ENCODE data around the gene FAM110D. TPM values are rescaled to one million over a fixed set of nuclear protein-coding genes. Genes with fewer than 3 reads are reported as not detected.

FAM110D gene
- total and polyA plus RNA-seq, 2 donors (not counting 1 experiment from before 2014, with no cell fraction given) = not detected

DNA sequence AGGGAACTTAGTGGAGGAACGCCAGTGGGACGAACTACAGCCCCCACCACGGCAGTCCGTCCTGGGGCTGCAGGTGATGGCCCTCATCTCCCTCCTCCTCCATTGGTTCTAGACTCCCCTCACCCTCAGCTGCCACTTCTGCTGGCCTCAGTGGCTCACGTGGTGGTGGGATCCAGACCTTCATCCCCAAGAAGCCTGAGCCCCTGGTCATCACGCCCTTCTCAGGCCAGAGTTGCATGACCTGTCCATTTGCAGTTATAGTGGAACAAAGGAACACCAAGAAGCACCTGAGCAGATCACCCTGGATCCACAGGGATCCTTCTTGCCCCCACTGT is 13.0 kb upstream of the FAM110D start:
- no peak overlapping the region for H3K9ac ChIP-seq (ENCODE audit: low read length)
- H3K9me3 Mint-ChIP-seq (ENCODE audit: insufficient read depth) = no peaks in the 10 kb centered on the region
- TF ChIP-seq, protein P1, sequence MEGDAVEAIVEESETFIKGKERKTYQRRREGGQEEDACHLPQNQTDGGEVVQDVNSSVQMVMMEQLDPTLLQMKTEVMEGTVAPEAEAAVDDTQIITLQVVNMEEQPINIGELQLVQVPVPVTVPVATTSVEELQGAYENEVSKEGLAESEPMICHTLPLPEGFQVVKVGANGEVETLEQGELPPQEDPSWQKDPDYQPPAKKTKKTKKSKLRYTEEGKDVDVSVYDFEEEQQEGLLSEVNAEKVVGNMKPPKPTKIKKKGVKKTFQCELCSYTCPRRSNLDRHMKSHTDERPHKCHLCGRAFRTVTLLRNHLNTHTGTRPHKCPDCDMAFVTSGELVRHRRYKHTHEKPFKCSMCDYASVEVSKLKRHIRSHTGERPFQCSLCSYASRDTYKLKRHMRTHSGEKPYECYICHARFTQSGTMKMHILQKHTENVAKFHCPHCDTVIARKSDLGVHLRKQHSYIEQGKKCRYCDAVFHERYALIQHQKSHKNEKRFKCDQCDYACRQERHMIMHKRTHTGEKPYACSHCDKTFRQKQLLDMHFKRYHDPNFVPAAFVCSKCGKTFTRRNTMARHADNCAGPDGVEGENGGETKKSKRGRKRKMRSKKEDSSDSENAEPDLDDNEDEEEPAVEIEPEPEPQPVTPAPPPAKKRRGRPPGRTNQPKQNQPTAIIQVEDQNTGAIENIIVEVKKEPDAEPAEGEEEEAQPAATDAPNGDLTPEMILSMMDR (IDR thresholded peaks at IDR 0.05) = no peak
- no peak for TF ChIP-seq EZH2 (IDR thresholded peaks at IDR 0.05; ENCODE audit: borderline replicate concordance, insufficient read depth, low read depth, low read length, poor library complexity, severe bottlenecking)

DNA sequence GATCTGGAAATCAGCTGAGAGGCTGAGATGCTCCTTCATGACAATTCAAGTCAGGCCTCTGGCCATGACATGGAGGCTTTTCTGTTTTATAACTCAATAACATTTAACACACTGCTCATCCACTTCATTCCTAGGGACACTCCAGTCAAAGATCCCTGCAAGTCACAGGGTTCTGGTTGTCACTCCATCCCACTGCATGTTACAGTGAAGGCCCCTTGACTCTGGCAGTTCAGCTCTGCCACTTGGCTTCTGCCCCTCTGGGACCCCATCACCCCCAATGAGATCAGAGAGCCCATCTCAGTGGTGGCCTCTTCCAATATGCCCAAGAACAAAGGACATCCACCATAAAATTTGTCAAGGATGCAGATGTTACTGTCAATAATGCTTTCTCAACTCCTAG is 10.0 kb upstream of the FAM110D start:
- H3K27ac ChIP-seq (ENCODE audit: low read length in 2 of 2) = no peak overlapping the region
- Mint-ChIP-seq H3K4me3 (no peak overlapping the region), H3K27ac (no peak overlapping the region), H3K9me3 (ENCODE audit: insufficient read depth) (no peaks in the 10 kb centered on the region), H3K27me3 (peaks cover 23% of the 10 kb centered on the region), H3K4me1 (peaks cover 3% of the 10 kb centered on the region)
- H3K9ac ChIP-seq (ENCODE audit: low read length) = no peak overlapping the region
- H3K79me2 ChIP-seq (ENCODE audit: control insufficient read depth, insufficient read depth, low read length) = no peaks in the 10 kb centered on the region
- no peak overlapping the region for H2AFZ ChIP-seq (ENCODE audit: insufficient read depth, low read depth, low read length, poor library complexity, severe bottlenecking)
- no peak overlapping the region for H3K4me2 ChIP-seq (replicated peaks; ENCODE audit: low read depth, low read length, poor library complexity, severe bottlenecking)
- TF ChIP-seq EZH2 (IDR thresholded peaks at IDR 0.05; ENCODE audit: borderline replicate concordance, insufficient read depth, low read depth, low read length, poor library complexity, severe bottlenecking) = no peak
- TF ChIP-seq, protein P1 (IDR thresholded peaks at IDR 0.05) = no peak
- ATAC-seq (ENCODE audit: low read depth) (no peak), DNase-seq (no peak)
- no peaks in the 10 kb centered on the region for H3K36me3 ChIP-seq (replicated peaks in 1 of 2; ENCODE audit: control extremely low read depth in 1 of 2, control insufficient read depth in 1 of 2, extremely low read depth in 1 of 2, insufficient read depth in 2 of 2, low read length in 1 of 2)
- peaks cover 4 to 6% of the 10 kb centered on the region in 2 donors for H3K4me1 ChIP-seq (ENCODE audit: control insufficient read depth in 2 of 2, insufficient read depth in 2 of 2, low read length in 2 of 2)
- ChIA-PET POLR2A (no interaction called here), CTCF (interaction anchor here (1.4 to 13.1 kb wide), 2 partner anchors 11 to 43 kb away, joined by 3 to 336 read pairs; partner anchors contain the start of gene PDIK1L)
- H3K9me3 ChIP-seq (ENCODE audit: control extremely low read depth in 1 of 3, control insufficient read depth in 2 of 3, insufficient read depth in 1 of 3, low read length in 2 of 3) = no peaks in the 10 kb centered on the region
- no peak overlapping the region for H3K4me3 ChIP-seq (ENCODE audit: control extremely low read depth in 1 of 5, extremely low read depth in 1 of 5, insufficient read depth in 1 of 5, low read depth in 2 of 5, low read length in 4 of 5)
- peaks cover 0 to 10% (median 0%) of the 10 kb centered on the region in 4 experiments for H3K27me3 ChIP-seq (replicated peaks in 1 of 4; ENCODE audit: control extremely low read depth in 1 of 4, control insufficient read depth in 3 of 4, insufficient read depth in 4 of 4, low read length in 3 of 4)
- intact Hi-C loops (cut with micrococcal nuclease) = loop anchor here (10.0 kb wide), 1 partner anchor 254 kb away; no protein-coding TSS in a partner anchor
- H4K20me1 ChIP-seq (ENCODE audit: control insufficient read depth, insufficient read depth, low read length, poor library complexity, severe bottlenecking) = no peaks in the 10 kb centered on the region

More for the DNA sequence above, 13.0 kb upstream of the FAM110D start:
- Histone ChIP-seq H4K20me1 (ENCODE audit: control insufficient read depth, insufficient read depth, low read length, poor library complexity, severe bottlenecking) (no peaks in the 10 kb centered on the region), H3K36me3 (replicated peaks in 1 of 2; ENCODE audit: control extremely low read depth in 1 of 2, control insufficient read depth in 1 of 2, extremely low read depth in 1 of 2, insufficient read depth in 2 of 2, low read length in 1 of 2) (no peaks in the 10 kb centered on the region), H3K4me1 (ENCODE audit: control insufficient read depth in 2 of 2, insufficient read depth in 2 of 2, low read length in 2 of 2) (peaks cover 4 to 6% of the 10 kb centered on the region in 2 donors), H3K4me2 (replicated peaks; ENCODE audit: low read depth, low read length, poor library complexity, severe bottlenecking) (no peak overlapping the region), H2AFZ (ENCODE audit: insufficient read depth, low read depth, low read length, poor library complexity, severe bottlenecking) (no peak overlapping the region), H3K4me3 (ENCODE audit: control extremely low read depth in 1 of 5, extremely low read depth in 1 of 5, insufficient read depth in 1 of 5, low read depth in 2 of 5, low read length in 4 of 5) (no peak overlapping the region), H3K27me3 (replicated peaks in 1 of 4; ENCODE audit: control extremely low read depth in 1 of 4, control insufficient read depth in 3 of 4, insufficient read depth in 4 of 4, low read length in 3 of 4) (peaks cover 0 to 6% (median 0%) of the 10 kb centered on the region in 4 experiments), H3K27ac (ENCODE audit: low read length in 2 of 2) (no peak overlapping the region), H3K79me2 (ENCODE audit: control insufficient read depth, insufficient read depth, low read length) (no peaks in the 10 kb centered on the region), H3K9me3 (ENCODE audit: control extremely low read depth in 1 of 3, control insufficient read depth in 2 of 3, insufficient read depth in 1 of 3, low read length in 2 of 3) (no peaks in the 10 kb centered on the region)
- 73% methylated on average over 6 of the region's 6 CpGs for WGBS (ENCODE audit: insufficient coverage)
- Mint-ChIP-seq H3K27me3 (peaks cover 14% of the 10 kb centered on the region), H3K27ac (no peak overlapping the region), H3K4me1 (peaks cover 3% of the 10 kb centered on the region), H3K4me3 (no peak overlapping the region)
- DNase-seq = no peak
- POLR2A ChIA-PET = interaction anchor here (0.6 kb wide), 1 partner anchor 39 kb away, joined by 3 read pairs; no protein-coding TSS in a partner anchor
- intact Hi-C loops (cut with micrococcal nuclease) = loop anchor here (1.0 to 10.0 kb wide), 2 partner anchors 111 to 251 kb away; no protein-coding TSS in a partner anchor
- ATAC-seq (ENCODE audit: low read depth) = no peak
- CTCF ChIA-PET = interaction anchor here (0.6 to 13.1 kb wide), 15 partner anchors 9 to 271 kb away, joined by 3 to 336 read pairs (median 8); partner anchors contain the start of genes CEP85 and PDIK1L

Measured in B cell (primary cell).